ENCODE results near the gene MSI2.

Gene MSI2

GRCh38 chr17:57278740-57279387 lies 22.5 kb downstream of the MSI2 start:
- no peak for TF ChIP-seq CTCF (conservative IDR thresholded peaks at IDR 0.05)
- no peak overlapping the region for H3K27ac ChIP-seq

GRCh38 chr17:57279432-57279831 lies 23.1 kb downstream of the MSI2 start:
- no peak for TF ChIP-seq CTCF (conservative IDR thresholded peaks at IDR 0.05)
- H3K27ac ChIP-seq: no peak overlapping the region

- 0 out of 2 replicates have a peak overlapping the region, but pooled peaks have one; percentile 5 for H3K27ac ChIP-seq
- TF ChIP-seq CTCF (conservative IDR thresholded peaks at IDR 0.05): no peak
Observed at GRCh38 chr17:57281887-57282286, 25.6 kb downstream of the MSI2 start.

GRCh38 chr17:57282296-57282695 lies 26.0 kb downstream of the MSI2 start:
- H3K27ac ChIP-seq: 0 out of 2 replicates have a peak overlapping the region, but pooled peaks have one; percentile 5
- no peak for TF ChIP-seq CTCF (conservative IDR thresholded peaks at IDR 0.05)

GRCh38 chr17:57283203-57283971 lies 27.1 kb downstream of the MSI2 start:
- no peak for TF ChIP-seq CTCF (conservative IDR thresholded peaks at IDR 0.05)
- H3K27ac ChIP-seq: no peak overlapping the region

- no peak overlapping the region for H3K27ac ChIP-seq
- no peak for TF ChIP-seq CTCF (conservative IDR thresholded peaks at IDR 0.05)
Observed at GRCh38 chr17:57284583-57284982, 28.3 kb downstream of the MSI2 start.

GRCh38 chr17:57284984-57285646 lies 28.8 kb downstream of the MSI2 start:
- H3K27ac ChIP-seq: peak overlapping the region; percentile 48
- no peak for TF ChIP-seq CTCF (conservative IDR thresholded peaks at IDR 0.05)

Measured in VCaP (cell line).